Naive thymus-derived CD4-positive, alpha-beta T cell (primary cell): ENCODE results near the gene ZBTB45. TPM values are rescaled to one million over a fixed set of nuclear protein-coding genes. Genes with fewer than 3 reads are reported as not detected.

Source experiments
- ATAC-seq: fragments of 150-1000 bp; cut with Tn5 transposase; 2 replicates; pipeline ENCODE4 v1.10.0; 2021; ENCODE audit warnings: mild to moderate bottlenecking, moderate library complexity
- CTCF ChIA-PET: fragments of 350-600 bp; sonication (Branson Sonifier 250); formaldehyde crosslinking; loops from one replicate; lab custom pipeline; 2021; ENCODE audit warnings: antibody characterized with exemption; lab: Charles Lee
- POLR2A ChIA-PET: fragments of 350-600 bp; sonication (Branson Sonifier 250); formaldehyde crosslinking; loops from one replicate; lab custom pipeline; 2021; ENCODE audit warnings: antibody characterized with exemption, inconsistent platforms; lab: Charles Lee
- DNase-seq, 9 donors: peaks; one replicate each; pipeline versions ENCODE4 v3.0.0 to v3.0.0-alpha.2; 2020 to 2022; ENCODE audit warnings: mixed read lengths in 1 of 9
- H3K27ac ChIP-seq: one replicate; pipeline ENCODE4 v1.7.0; 2013; ENCODE audit warnings: mild to moderate bottlenecking, low read depth, low read length, moderate library complexity
- H3K27me3 ChIP-seq, 2 donors: one replicate each; pipeline ENCODE4 v1.7.0; 2013; ENCODE audit warnings: low read length in 2 of 2, mild to moderate bottlenecking in 2 of 2, moderate library complexity in 2 of 2; ENCODE audit not compliant: control insufficient read depth in 2 of 2, insufficient read depth in 2 of 2
- H3K36me3 ChIP-seq, 3 experiments: 1 replicate in 2 of 3; 2 replicates in 1 of 3; pipeline ENCODE4 v1.7.0; 2013; ENCODE audit warnings: low read length in 3 of 3, mild to moderate bottlenecking in 3 of 3, moderate library complexity in 1 of 3; ENCODE audit not compliant: insufficient read depth in 3 of 3, control insufficient read depth in 2 of 3
- H3K4me1 ChIP-seq, 2 donors: one replicate each; pipeline ENCODE4 v1.7.0; 2013; ENCODE audit warnings: low read length in 2 of 2, mild to moderate bottlenecking in 2 of 2, moderate library complexity in 1 of 2; ENCODE audit not compliant: control insufficient read depth in 2 of 2, insufficient read depth in 2 of 2
- H3K4me3 ChIP-seq: 2 replicates; pipeline ENCODE4 v1.7.0; 2013; ENCODE audit warnings: mild to moderate bottlenecking, low read length
- H3K9me3 ChIP-seq, 3 experiments: 1 replicate in 2 of 3; 2 replicates in 1 of 3; pipeline ENCODE4 v1.7.0; 2013; ENCODE audit warnings: low read length in 3 of 3; ENCODE audit not compliant: control insufficient read depth in 2 of 3
- H3K27ac Mint-ChIP-seq, 9 donors: one replicate each; pipeline ENCODE4 v1.8.0; 2020 to 2022; ENCODE audit warnings: mixed read lengths in 9 of 9, mild to moderate bottlenecking in 8 of 9, moderate library complexity in 5 of 9, inconsistent platforms in 2 of 9
- H3K27me3 Mint-ChIP-seq, 5 donors: one replicate each; pipeline ENCODE4 v1.8.0; 2021 to 2022; ENCODE audit warnings: mixed read lengths in 5 of 5, mild to moderate bottlenecking in 1 of 5
- H3K36me3 Mint-ChIP-seq, 5 donors: one replicate each; pipeline ENCODE4 v1.8.0; 2020 to 2022; ENCODE audit warnings: mixed read lengths in 5 of 5, mild to moderate bottlenecking in 3 of 5, inconsistent platforms in 1 of 5
- H3K4me1 Mint-ChIP-seq, 7 donors: one replicate each; pipeline ENCODE4 v1.8.0; 2020 to 2022; ENCODE audit warnings: mixed read lengths in 7 of 7, mild to moderate bottlenecking in 3 of 7, inconsistent platforms in 1 of 7
- H3K4me3 Mint-ChIP-seq, 10 donors: one replicate each; pipeline ENCODE4 v1.8.0; 2020 to 2022; ENCODE audit warnings: mild to moderate bottlenecking in 10 of 10, mixed read lengths in 10 of 10, moderate library complexity in 6 of 10, inconsistent platforms in 2 of 10
- H3K9me3 Mint-ChIP-seq, 11 donors: one replicate each; pipeline ENCODE4 v1.8.0; 2020 to 2022; ENCODE audit warnings: mixed read lengths in 11 of 11, mild to moderate bottlenecking in 4 of 11, inconsistent platforms in 1 of 11, moderate library complexity in 1 of 11
- intact Hi-C, 2 donors: fragments of 100-400 bp; cut with micrococcal nuclease; formaldehyde crosslinking; loops; one replicate each; pipeline ENCODE4 v1.15.1; 2023
- polyA plus RNA-seq, 2 donors: library from polyadenylated mRNA; unstranded; fragments of 300-500 nt; fragmentation: Illumina TruSeq; gene quantifications; one replicate each; pipeline ENCODE4 v1.2.3, GENCODE V29; 2021
- total RNA-seq, 6 experiments: library from RNA in 5 of 6; stranded (reverse) in 5 of 6; gene quantifications; 1 replicate in 5 of 6; 2 replicates in 1 of 6; pipeline ENCODE4 v1.2.3 and lab custom pipeline; 2021 to 2026

Gene ZBTB45
- total and polyA plus RNA-seq, 7 experiments from 2014 or later, result 5.1 to 19.2 (median 9.9) TPM

GRCh38 chr19:58479736-58480480, 39.7 kb downstream of the ZBTB45 start:
- no peak overlapping the region for H3K27ac Mint-ChIP-seq
- Histone ChIP-seq H3K36me3 (no peaks in the 10 kb centered on the region), H3K4me3 (no peak overlapping the region), H3K9me3 (no peaks in the 10 kb centered on the region), H3K4me1 (peaks cover 14% of the 10 kb centered on the region in 2 donors), H3K27me3 (no peaks in the 10 kb centered on the region), H3K27ac (no peak overlapping the region)
- H3K4me1 Mint-ChIP-seq, result peaks cover 6 to 20% (median 13%) of the 10 kb centered on the region in 7 donors
- no peaks in the 10 kb centered on the region for H3K27me3 Mint-ChIP-seq
- DNase-seq (no peak), ATAC-seq (no peak)
- intact Hi-C loops, result no loop called here
- no peak overlapping the region for H3K4me3 Mint-ChIP-seq
- peaks cover 0 to 16% (median 0%) of the 10 kb centered on the region in 5 donors for H3K36me3 Mint-ChIP-seq
- no peaks in the 10 kb centered on the region for H3K9me3 Mint-ChIP-seq
- ChIA-PET POLR2A (no interaction called here), CTCF (no interaction called here)

- CTCF ChIA-PET, result no interaction called here
- DNase-seq, result no peak
- H3K4me3 Mint-ChIP-seq, result no peak overlapping the region
These were observed 40.3 kb downstream of the ZBTB45 start for GRCh38 chr19:58479303-58479702.

DNA sequence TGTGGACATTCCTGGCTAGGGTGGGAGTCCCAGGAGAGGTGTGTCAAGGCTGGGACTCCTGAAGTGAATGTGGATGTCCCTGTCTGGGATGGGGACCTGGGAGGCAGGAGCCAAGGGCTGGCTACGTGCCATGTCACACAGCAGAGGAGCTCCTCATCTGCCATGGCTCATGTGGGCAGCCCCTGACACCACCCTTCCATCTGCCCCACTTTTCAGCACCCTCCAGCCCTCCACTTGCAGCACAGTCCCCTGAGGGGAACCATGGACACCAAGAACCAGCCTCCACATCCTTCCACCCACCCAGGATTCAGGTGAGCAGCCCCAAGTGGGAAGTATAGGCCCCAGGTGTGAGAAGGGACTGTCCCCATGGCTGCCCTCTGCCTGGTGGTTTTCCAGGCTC, 41.7 kb downstream of the ZBTB45 start:
- CTCF ChIA-PET, result no interaction called here
- Mint-ChIP-seq H3K36me3 (peaks cover 0 to 16% (median 0%) of the 10 kb centered on the region in 5 donors), H3K27me3 (no peaks in the 10 kb centered on the region), H3K4me3 (peak overlapping the region in 5 of 10 donors; percentile 28 to 45 (median 31)), H3K4me1 (peaks cover 6 to 29% (median 17%) of the 10 kb centered on the region in 7 donors), H3K27ac (peak overlapping the region in 4 of 9 donors; percentile 36 to 71 (median 48)), H3K9me3 (no peaks in the 10 kb centered on the region)
- DNase-seq, result no peak
- POLR2A ChIA-PET, result interaction anchor here (1.1 to 1.6 kb wide), 2 partner anchors 42 to 70 kb away, joined by 4 read pairs; partner anchors contain the start of gene ZBTB45
- Histone ChIP-seq H3K4me3 (no peak overlapping the region), H3K4me1 (peaks cover 14 to 16% of the 10 kb centered on the region in 2 donors), H3K36me3 (peaks cover 0 to 1% (median 0%) of the 10 kb centered on the region in 3 experiments), H3K27ac (no peak overlapping the region), H3K9me3 (no peaks in the 10 kb centered on the region), H3K27me3 (no peaks in the 10 kb centered on the region)
- intact Hi-C loops, result loop anchor here in 1 of 2 donors (2.0 kb wide), 1 partner anchor 295 kb away; the partner anchor contains the start of gene ZNF274
- no peak for ATAC-seq

More at GRCh38 chr19:58479303-58479702, 40.3 kb downstream of the ZBTB45 start:
- H3K4me1 Mint-ChIP-seq, result peaks cover 6 to 24% (median 17%) of the 10 kb centered on the region in 7 donors
- Histone ChIP-seq H3K36me3 (no peaks in the 10 kb centered on the region), H3K4me1 (peaks cover 14 to 16% of the 10 kb centered on the region in 2 donors), H3K9me3 (no peaks in the 10 kb centered on the region), H3K27me3 (no peaks in the 10 kb centered on the region), H3K4me3 (no peak overlapping the region), H3K27ac (no peak overlapping the region)
- H3K9me3 Mint-ChIP-seq, result no peaks in the 10 kb centered on the region
- POLR2A ChIA-PET, result no interaction called here
- ATAC-seq, result no peak
- H3K36me3 Mint-ChIP-seq, result peaks cover 0 to 16% (median 0%) of the 10 kb centered on the region in 5 donors
- H3K27me3 Mint-ChIP-seq, result no peaks in the 10 kb centered on the region
- H3K27ac Mint-ChIP-seq, result peak overlapping the region in 1 of 9 donors; percentile 53
- intact Hi-C loops, result no loop called here

DNA sequence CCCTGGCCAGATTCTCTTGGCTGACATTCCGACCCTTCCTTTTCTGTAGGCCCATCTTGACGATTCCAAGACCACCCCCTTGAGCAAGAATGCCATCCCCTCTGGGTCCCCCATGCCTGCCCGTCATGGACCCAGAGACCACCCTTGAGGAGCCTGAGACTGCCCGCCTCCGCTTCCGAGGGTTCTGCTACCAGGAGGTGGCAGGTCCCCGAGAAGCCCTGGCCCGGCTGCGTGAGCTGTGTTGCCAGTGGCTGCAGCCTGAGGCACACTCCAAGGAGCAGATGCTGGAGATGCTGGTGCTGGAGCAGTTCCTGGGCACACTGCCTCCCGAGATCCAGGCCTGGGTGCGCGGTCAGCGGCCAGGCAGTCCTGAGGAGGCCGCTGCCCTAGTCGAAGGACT, 42.5 kb downstream of the ZBTB45 start:
- Histone ChIP-seq H3K4me3 (no peak overlapping the region), H3K4me1 (peaks cover 14 to 16% of the 10 kb centered on the region in 2 donors), H3K27ac (peak overlapping the region; percentile 91), H3K36me3 (peaks cover 0 to 8% (median 0%) of the 10 kb centered on the region in 3 experiments), H3K9me3 (no peaks in the 10 kb centered on the region), H3K27me3 (no peaks in the 10 kb centered on the region)
- peaks cover 0 to 13% (median 0%) of the 10 kb centered on the region in 5 donors for H3K36me3 Mint-ChIP-seq
- no peak for ATAC-seq
- peak overlapping the region in 8 of 9 donors; percentile 87 to 100 (median 96) for H3K27ac Mint-ChIP-seq
- no peak for DNase-seq
- H3K4me3 Mint-ChIP-seq, result peak overlapping the region; percentile 78 to 99 (median 96)
- ChIA-PET CTCF (no interaction called here), POLR2A (interaction anchor here (1.6 kb wide), 1 partner anchor 43 kb away, joined by 4 read pairs; the partner anchor contains the start of gene ZBTB45)
- no peaks in the 10 kb centered on the region for H3K9me3 Mint-ChIP-seq
- H3K4me1 Mint-ChIP-seq, result peaks cover 6 to 29% (median 17%) of the 10 kb centered on the region in 7 donors
- intact Hi-C loops, result loop anchor here in 1 of 2 donors (2.0 kb wide), 1 partner anchor 294 kb away; the partner anchor contains the start of gene ZNF274
- no peaks in the 10 kb centered on the region for H3K27me3 Mint-ChIP-seq

DNA sequence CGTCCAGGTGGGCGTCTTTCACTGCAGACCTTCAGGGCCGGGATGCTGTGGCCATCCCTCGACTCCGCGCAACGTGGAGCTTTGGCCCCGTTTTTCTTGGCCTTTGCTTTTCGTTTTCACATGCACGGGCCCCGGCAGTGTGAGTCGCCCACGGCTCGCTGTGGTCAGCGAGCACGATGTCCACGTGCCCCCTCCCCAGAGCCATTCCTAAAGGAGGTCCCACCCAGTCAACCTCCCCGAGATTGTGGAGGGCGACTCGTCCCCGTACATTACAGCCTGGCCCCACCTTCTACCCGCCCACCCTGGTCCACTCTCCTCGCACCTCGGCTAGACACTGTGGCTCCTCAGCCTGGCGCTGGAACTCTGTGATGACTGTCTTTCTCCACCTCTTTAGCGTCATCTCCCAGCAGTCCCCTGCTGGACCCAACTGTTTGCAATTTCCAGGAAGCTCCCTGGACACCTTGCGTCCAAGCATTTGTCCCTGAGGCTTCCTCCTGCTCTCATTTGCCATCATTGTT, 43.1 kb downstream of the ZBTB45 start:
- Histone ChIP-seq H3K27me3 (no peaks in the 10 kb centered on the region), H3K4me1 (peaks cover 14 to 16% of the 10 kb centered on the region in 2 donors), H3K4me3 (peak overlapping the region; percentile 77), H3K27ac (peak overlapping the region; percentile 91), H3K9me3 (no peaks in the 10 kb centered on the region), H3K36me3 (peaks cover 0 to 14% (median 0%) of the 10 kb centered on the region in 3 experiments)
- ChIA-PET CTCF (no interaction called here), POLR2A (interaction anchor here (1.6 to 2.3 kb wide), 2 partner anchors 23 to 43 kb away, joined by 4 to 11 read pairs; partner anchors contain the start of gene ZBTB45)
- H3K27ac Mint-ChIP-seq, result peak overlapping the region; percentile 85 to 100 (median 95)
- DNase-seq, result no peak
- peaks cover 0 to 11% (median 0%) of the 10 kb centered on the region in 5 donors for H3K36me3 Mint-ChIP-seq
- H3K4me1 Mint-ChIP-seq, result peaks cover 6 to 29% (median 17%) of the 10 kb centered on the region in 7 donors
- ATAC-seq, result no peak
- no peaks in the 10 kb centered on the region for H3K27me3 Mint-ChIP-seq
- H3K9me3 Mint-ChIP-seq, result no peaks in the 10 kb centered on the region
- peak overlapping the region; percentile 78 to 99 (median 96) for H3K4me3 Mint-ChIP-seq
- intact Hi-C loops, result loop anchor here (1.0 to 2.0 kb wide), 12 partner anchors 23 to 294 kb away; partner anchors contain the start of genes TRIM28 (in 2 of the 2), ZBTB45 (in 2 of the 2), ZNF132 (in 2 of the 2) and ZNF324B (in 2 of the 2)
